Thyroid gland (tissue), 4 donors: ENCODE results near the gene NR6A1. TPM values are rescaled to one million over a fixed set of nuclear protein-coding genes. Genes with fewer than 3 reads are reported as not detected.

Source experiments
- DNase-seq, 2 donors: peaks; one replicate each; pipeline ENCODE4 v3.0.0-alpha.2; 2019
- H3K27ac ChIP-seq, 3 donors: fragments of 200-600 bp; sonication (generic); 1 replicate in 2 of 3; 2 replicates in 1 of 3; pipeline ENCODE4 v1.5.1; 2016 to 2019; ENCODE audit warnings: mild to moderate bottlenecking in 1 of 3, moderate library complexity in 1 of 3
- H3K27me3 ChIP-seq: fragments of 200-600 bp; sonication (generic); one replicate; pipeline ENCODE4 v1.5.1; 2019
- H3K36me3 ChIP-seq, 2 donors: fragments of 200-600 bp; sonication (generic); one replicate each; pipeline ENCODE4 v1.5.1; 2016 to 2019
- H3K4me1 ChIP-seq, 2 donors: fragments of 200-600 bp; sonication (generic); one replicate each; pipeline ENCODE4 v1.5.1; 2017 to 2019
- H3K4me3 ChIP-seq, 3 donors: fragments of 200-600 bp; sonication (generic); replicated peaks in 1 of 3; 1 replicate in 2 of 3; 2 replicates in 1 of 3; pipeline ENCODE4 v1.5.1; 2016; ENCODE audit warnings: mild to moderate bottlenecking in 1 of 3
- H3K9me3 ChIP-seq: fragments of 200-600 bp; sonication (generic); one replicate; pipeline ENCODE4 v1.5.1; 2017
- POLR2A ChIP-seq, 2 donors: fragments of 450-650 bp; IDR thresholded peaks; one replicate each; pipeline ENCODE4 v1.6.1; 2017; ENCODE audit warnings: antibody characterized with exemption in 2 of 2, mild to moderate bottlenecking in 2 of 2, moderate library complexity in 1 of 2
- WGBS, 2 donors: methylation state at CpG; one replicate each; pipeline ENCODE4 v1.1.5; 2017; 5-methylcytosine and 5-hydroxymethylcytosine counted together
- intact Hi-C: fragments of 100-400 bp; cut with DNase I; formaldehyde crosslinking; loops from one replicate; pipeline ENCODE4 v1.15.1; 2023
- total RNA-seq, 4 donors: library from RNA; depleted of rRNA; stranded (reverse); fragments of >200 nt; gene quantifications; one replicate each; pipeline ENCODE4 v1.2.3, GENCODE V29; 2016
- TF ChIP-seq, protein P1 (sequence below), 6 experiments: fragments of 200-600 bp in 3 of 6; fragments of 450-650 bp in 3 of 6; sonication (generic) in 3 of 6; IDR thresholded peaks; one replicate each; pipeline ENCODE4 v1.5.1; 2016 to 2019; ENCODE audit warnings: antibody characterized with exemption in 6 of 6, mild to moderate bottlenecking in 2 of 6, inconsistent platforms in 1 of 6, moderate library complexity in 1 of 6

The NR6A1 gene
- total RNA-seq, 4 donors from 2014 or later, result 15.3 to 25.0 (median 19.3) TPM

DNA sequence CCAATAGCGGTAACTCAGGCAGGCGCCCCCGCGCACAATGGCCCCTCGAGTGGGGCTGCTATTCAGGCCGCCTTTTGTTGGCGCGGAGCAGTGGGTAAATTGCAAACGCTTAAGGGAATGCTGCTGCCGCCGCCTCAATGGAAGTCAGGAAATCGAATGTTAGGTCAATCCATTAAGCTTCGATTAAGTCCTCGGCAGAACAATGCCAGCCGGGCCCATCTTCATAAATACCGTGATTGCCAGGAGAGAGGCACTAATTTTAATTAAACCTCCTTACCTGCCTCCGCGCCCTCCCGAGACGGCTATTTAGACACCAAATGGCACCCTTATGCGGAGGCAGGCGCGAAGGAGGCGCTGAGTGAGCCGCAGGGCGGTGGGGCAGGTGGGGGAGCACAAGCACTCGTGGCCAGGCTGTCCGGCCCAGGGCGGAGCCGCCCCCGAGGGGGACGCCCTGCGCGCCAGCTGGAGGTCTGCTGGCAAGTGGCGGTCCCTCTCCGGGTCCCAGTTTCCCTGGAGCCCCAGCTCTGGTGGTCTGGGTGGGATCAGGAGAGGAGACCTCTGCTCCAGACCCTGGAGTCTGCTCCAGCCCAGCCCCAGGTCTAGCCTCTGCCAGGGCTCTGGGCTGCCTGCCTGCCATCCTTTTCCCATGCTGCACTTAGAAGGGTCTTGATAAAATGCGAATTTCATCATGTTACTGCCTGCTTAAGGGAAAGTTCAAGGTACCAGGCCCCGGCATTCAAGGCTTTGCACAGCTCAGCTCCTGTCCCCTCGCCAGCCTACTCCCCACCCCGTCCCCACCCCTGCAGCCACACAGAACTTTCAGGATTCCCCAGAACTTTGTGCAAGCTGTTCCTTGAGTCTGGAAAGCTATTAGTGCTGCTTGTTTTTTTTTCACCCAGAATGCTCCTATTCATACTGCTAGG is 283.6 kb downstream of the NR6A1 start:
- WGBS, 2 donors, result 33 to 34% methylated on average over 25 to 28 of the region's 40 CpGs
- Histone ChIP-seq H3K27me3 (no peaks in the 10 kb centered on the region), H3K27ac (no peak overlapping the region), H3K4me3 (no peak overlapping the region), H3K4me1 (peaks cover 0 to 9% of the 10 kb centered on the region in 2 donors), H3K9me3 (no peaks in the 10 kb centered on the region), H3K36me3 (no peaks in the 10 kb centered on the region)
- intact Hi-C loops, result no loop called here
- no peak for DNase-seq
- TF ChIP-seq, protein P1, sequence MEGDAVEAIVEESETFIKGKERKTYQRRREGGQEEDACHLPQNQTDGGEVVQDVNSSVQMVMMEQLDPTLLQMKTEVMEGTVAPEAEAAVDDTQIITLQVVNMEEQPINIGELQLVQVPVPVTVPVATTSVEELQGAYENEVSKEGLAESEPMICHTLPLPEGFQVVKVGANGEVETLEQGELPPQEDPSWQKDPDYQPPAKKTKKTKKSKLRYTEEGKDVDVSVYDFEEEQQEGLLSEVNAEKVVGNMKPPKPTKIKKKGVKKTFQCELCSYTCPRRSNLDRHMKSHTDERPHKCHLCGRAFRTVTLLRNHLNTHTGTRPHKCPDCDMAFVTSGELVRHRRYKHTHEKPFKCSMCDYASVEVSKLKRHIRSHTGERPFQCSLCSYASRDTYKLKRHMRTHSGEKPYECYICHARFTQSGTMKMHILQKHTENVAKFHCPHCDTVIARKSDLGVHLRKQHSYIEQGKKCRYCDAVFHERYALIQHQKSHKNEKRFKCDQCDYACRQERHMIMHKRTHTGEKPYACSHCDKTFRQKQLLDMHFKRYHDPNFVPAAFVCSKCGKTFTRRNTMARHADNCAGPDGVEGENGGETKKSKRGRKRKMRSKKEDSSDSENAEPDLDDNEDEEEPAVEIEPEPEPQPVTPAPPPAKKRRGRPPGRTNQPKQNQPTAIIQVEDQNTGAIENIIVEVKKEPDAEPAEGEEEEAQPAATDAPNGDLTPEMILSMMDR (IDR thresholded peaks at IDR 0.05), result no peak
- TF ChIP-seq POLR2A (IDR thresholded peaks at IDR 0.05), result no peak

DNA sequence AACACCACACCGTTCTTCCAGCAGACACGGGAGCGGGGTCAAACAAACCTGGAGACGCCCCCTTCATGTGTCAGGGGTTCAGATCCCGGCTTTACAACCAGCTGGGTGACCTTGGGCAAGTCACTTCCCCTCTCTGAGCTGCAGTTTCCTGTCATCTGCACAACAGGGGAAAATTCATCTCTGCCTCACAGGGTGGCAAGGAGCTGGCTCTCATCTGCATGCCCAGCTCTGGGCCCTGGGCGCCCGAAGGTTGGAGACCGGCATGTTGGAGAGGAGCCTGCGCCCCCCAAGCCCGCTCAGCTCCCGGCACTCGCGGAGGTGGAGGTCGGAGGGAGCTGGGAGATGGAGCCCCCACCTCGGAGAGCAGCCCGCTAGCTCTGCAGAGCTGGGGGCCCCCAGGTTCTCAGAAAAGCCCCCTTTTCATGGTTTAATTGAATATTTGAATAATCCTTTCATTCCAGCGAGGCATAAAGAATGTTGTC is 284.3 kb downstream of the NR6A1 start:
- Histone ChIP-seq H3K9me3 (no peaks in the 10 kb centered on the region), H3K27ac (no peak overlapping the region), H3K4me1 (peaks cover 0 to 9% of the 10 kb centered on the region in 2 donors), H3K36me3 (no peaks in the 10 kb centered on the region), H3K4me3 (no peak overlapping the region), H3K27me3 (no peaks in the 10 kb centered on the region)
- WGBS, 2 donors, result 38 to 63% methylated on average over 6 to 16 of the region's 17 CpGs
- TF ChIP-seq, protein P1 (IDR thresholded peaks at IDR 0.05), result no peak
- no peak for TF ChIP-seq POLR2A (IDR thresholded peaks at IDR 0.05)
- intact Hi-C loops, result no loop called here
- DNase-seq, result no peak

DNA sequence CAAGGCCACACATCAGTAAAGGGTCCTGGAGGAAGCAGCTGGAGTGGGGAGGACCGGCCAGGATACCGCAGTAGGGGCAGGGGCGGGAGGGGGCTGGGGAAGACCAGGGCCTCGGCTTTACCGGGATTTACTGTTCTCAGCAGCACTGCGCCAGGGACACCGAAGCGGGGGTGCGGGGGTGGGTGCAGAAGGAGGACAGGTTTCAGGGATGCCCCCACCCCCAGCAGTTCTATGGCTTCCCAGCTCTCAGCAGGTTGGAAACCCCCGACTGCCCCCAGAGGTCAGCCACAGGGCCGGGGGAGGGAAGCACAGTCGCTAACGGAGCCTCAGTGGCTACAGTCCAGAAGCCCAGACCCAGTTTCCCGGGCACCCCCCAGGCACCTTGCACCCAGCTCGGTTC is 285.2 kb downstream of the NR6A1 start:
- Histone ChIP-seq H3K4me3 (no peak overlapping the region), H3K36me3 (no peaks in the 10 kb centered on the region), H3K27ac (no peak overlapping the region), H3K9me3 (no peaks in the 10 kb centered on the region), H3K4me1 (peaks cover 0 to 9% of the 10 kb centered on the region in 2 donors), H3K27me3 (no peaks in the 10 kb centered on the region)
- WGBS, 2 donors, result 68 to 90% methylated on average over 2 to 10 of the region's 15 CpGs
- intact Hi-C loops, result no loop called here
- no peak for DNase-seq
- TF ChIP-seq, protein P1 (IDR thresholded peaks at IDR 0.05), result no peak
- TF ChIP-seq POLR2A (IDR thresholded peaks at IDR 0.05), result no peak

DNA sequence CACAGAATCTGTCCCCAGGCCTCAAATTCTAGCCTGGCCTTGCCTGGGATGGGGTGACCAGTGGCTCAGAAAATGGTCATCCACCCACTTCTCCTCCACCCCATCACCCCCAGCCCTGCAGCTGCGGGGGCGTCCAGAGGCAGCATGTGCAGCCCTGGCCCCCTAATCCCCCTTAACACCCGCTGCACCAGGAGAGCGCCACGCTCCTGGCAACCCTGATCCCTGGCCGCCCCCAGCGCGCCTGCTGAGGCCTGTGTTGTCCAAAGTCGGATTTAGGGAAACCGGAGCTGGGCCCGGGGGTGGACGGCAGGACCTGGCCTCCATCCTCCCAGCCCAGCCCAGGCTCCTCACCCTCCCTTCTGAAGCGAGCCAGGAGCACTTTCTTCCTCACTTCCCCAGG is 285.9 kb downstream of the NR6A1 start:
- Histone ChIP-seq H3K4me3 (no peak overlapping the region), H3K27ac (no peak overlapping the region), H3K27me3 (no peaks in the 10 kb centered on the region), H3K4me1 (peaks cover 0 to 9% of the 10 kb centered on the region in 2 donors), H3K36me3 (no peaks in the 10 kb centered on the region), H3K9me3 (no peaks in the 10 kb centered on the region)
- intact Hi-C loops, result no loop called here
- TF ChIP-seq, protein P1 (IDR thresholded peaks at IDR 0.05), result no peak
- no peak for TF ChIP-seq POLR2A (IDR thresholded peaks at IDR 0.05)
- 69 to 78% methylated on average over 12 of the region's 13 CpGs for WGBS, 2 donors
- no peak for DNase-seq

DNA sequence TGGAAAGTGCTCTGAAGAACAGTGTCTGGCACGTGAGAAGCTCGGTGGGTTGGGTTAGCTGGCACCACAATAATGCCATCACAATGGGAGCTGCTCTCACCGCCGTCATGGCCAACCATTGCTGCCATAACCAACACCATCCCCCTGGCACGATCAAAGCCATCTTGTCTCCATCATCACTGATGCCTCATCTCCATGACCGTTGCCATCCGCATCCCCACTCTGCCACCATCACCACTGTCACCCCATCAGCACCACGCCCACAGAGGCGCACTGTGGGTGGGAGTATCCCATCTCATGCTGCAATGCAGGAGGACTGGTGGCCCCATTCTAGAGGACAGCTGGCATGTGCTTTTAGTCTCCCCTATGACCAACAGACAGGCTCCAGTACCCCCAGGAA is 287.6 kb downstream of the NR6A1 start:
- Histone ChIP-seq H3K9me3 (no peaks in the 10 kb centered on the region), H3K4me1 (no peaks in the 10 kb centered on the region), H3K27ac (no peak overlapping the region), H3K4me3 (no peak overlapping the region), H3K27me3 (peaks cover 6% of the 10 kb centered on the region), H3K36me3 (no peaks in the 10 kb centered on the region)
- WGBS, 2 donors, result 95 to 97% methylated on average over 9 of the region's 9 CpGs
- intact Hi-C loops, result no loop called here
- TF ChIP-seq, protein P1 (IDR thresholded peaks at IDR 0.05), result no peak
- no peak for TF ChIP-seq POLR2A (IDR thresholded peaks at IDR 0.05)
- DNase-seq, result no peak
